IPS DF 4.7 (cell line): ENCODE results near the gene LRCH1.

Experiments used
- DNase-seq: peaks from one replicate; pipeline ENCODE4 v3.0.0-alpha.2; 2013; ENCODE audit warnings: low spot score; ENCODE audit errors: extremely low read depth

The LRCH1 gene

DNA sequence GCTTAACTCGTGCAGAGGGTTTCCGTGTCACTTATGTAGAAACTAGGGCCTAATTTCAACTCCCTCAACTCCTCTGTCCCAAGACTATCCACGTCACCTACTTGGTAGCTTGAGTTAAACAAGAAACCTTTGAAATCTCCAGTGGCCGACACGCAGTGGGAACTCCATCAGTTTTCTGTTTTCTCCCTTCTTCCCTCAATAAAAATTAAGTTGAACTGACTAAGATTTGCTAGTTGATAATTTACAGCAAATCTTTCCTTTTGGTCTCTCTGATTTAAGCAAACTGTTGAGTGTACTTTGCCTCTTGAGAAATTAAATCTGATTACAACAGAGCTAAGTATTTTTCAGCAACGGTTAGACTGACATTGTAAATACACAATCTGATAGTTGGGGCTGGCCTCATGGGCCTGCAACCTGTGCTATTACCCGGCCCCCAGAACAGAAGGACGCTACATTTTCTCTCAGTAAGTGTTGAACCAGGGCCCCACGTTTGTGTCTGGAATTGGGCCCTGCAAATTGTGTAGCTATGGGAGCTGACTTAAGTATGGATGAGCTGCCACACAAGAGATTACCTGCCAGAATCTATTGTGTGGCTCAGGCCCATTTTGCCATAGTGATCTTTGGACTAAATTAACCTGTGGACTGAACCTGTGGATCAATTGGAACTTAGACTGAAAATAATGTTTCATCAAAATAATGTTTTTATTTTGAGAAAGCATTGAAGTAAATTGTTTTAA lies 244.7 kb downstream of the LRCH1 start:
- no peak for DNase-seq

DNA sequence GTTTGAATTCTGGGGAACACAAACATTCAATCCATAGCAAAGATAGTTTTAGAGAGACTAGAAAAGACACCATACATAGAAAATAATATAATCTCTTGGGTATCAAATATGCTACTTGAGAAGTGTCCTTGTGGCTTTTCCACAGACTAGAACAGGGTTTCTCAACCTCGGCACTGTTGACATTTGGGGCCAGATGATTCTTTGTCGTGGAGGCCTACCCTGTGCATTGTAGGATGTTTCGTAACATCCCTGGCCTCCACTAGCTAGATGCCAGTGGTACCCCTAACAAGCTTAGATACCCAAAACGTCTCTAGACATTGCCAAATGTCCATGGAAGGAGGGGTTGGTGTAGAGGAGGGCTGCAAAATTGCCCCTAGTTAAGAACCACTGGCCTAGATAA lies 246.2 kb downstream of the LRCH1 start:
- no peak for DNase-seq

DNA sequence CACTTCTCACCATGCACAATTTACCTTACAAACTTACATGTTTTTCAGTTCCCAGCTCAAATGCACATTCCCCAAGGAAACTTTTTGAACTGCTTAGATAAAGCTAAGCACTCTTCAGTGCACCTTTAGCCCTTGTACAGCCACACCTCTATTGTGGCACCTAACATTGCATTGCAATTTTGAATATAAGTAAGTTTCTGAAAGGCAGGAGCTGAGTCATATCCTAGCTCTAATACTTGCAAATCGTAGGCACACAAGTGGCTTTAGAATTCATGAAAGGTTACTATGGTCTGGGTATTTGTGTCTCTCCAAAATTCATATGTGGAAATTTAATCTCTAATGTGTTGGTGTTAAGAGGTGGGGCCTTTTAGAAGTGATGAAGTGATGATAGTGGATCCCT lies 248.9 kb downstream of the LRCH1 start:
- no peak for DNase-seq
